Lower leg skin (tissue), 4 donors: ENCODE measurements around the gene CD79B. TPM values are rescaled to one million over a fixed set of nuclear protein-coding genes. Genes with fewer than 3 reads are reported as not detected.

Source experiments
- DNase-seq, 2 donors: peaks; one replicate each; pipeline ENCODE4 v3.0.0-alpha.2; 2019; ENCODE audit warnings: low spot score in 2 of 2
- H3K4me3 ChIP-seq: fragments of 200-600 bp; sonication (generic); 2 replicates; pipeline ENCODE4 v1.5.1; 2017; ENCODE audit warnings: mild to moderate bottlenecking, low read depth; ENCODE audit not compliant: poor library complexity, severe bottlenecking
- CTCF ChIP-seq, 3 donors: fragments of 450-650 bp; IDR thresholded peaks; one replicate each; pipeline ENCODE4 v1.5.1; 2016; ENCODE audit warnings: antibody characterized with exemption in 3 of 3, mild to moderate bottlenecking in 3 of 3, moderate library complexity in 2 of 3
- POLR2A ChIP-seq, 2 donors: fragments of 450-650 bp; IDR thresholded peaks; one replicate each; pipeline ENCODE4 v1.6.1; 2016 to 2017; ENCODE audit warnings: antibody characterized with exemption in 2 of 2, mild to moderate bottlenecking in 1 of 2, moderate library complexity in 1 of 2
- WGBS, 2 donors: methylation state at CpG; one replicate each; pipeline ENCODE4 v1.1.5; 2018; 5-methylcytosine and 5-hydroxymethylcytosine counted together
- intact Hi-C: fragments of 100-400 bp; cut with DNase I; formaldehyde crosslinking; loops from one replicate; pipeline ENCODE4 v1.15.0; 2023; ENCODE audit warnings: low total_unique reads
- total RNA-seq, 4 donors: library from RNA; depleted of rRNA; stranded (reverse); fragments of >200 nt; gene quantifications; one replicate each; pipeline ENCODE4 v1.1.0, GENCODE V29; 2016

CD79B gene
- total RNA-seq, 4 donors from 2014 or later: 0.72 to 5.8 (median 3.5) TPM

GRCh38 chr17:63966646-63967264, 34.6 kb upstream of the CD79B start:
- 81 to 84% methylated on average over 11 of the region's 11 CpGs for WGBS, 2 donors
- H3K4me3 ChIP-seq: no peak overlapping the region
- intact Hi-C loops: no loop called here
- TF ChIP-seq POLR2A (IDR thresholded peaks at IDR 0.05) (no peak), CTCF (IDR thresholded peaks at IDR 0.05) (no peak)
- no peak for DNase-seq

DNA sequence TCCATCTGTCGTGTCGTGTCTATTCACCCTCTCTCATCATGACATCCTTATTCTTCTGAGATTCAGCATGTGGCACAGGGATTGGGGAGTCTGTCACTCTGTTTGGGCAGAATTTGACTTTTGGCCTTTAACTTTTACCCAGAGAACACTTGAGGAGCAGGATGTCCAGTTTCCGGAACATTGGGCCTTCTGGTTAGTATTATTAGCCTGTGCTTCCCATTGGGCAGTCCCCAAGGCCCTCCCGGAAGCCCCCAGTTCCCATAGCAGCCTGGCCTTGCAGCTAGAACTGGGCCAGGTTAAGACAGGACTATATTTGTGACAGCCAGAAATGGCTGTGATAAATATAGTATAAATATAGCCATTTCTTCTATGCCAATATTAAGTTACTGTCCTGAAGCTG, 31.0 kb upstream of the CD79B start:
- TF ChIP-seq CTCF (IDR thresholded peaks at IDR 0.05): no peak
- no peak for DNase-seq
- intact Hi-C loops: no loop called here
- WGBS, 2 donors: 75 to 81% methylated on average over 4 of the region's 4 CpGs
- H3K4me3 ChIP-seq: no peak overlapping the region

DNA sequence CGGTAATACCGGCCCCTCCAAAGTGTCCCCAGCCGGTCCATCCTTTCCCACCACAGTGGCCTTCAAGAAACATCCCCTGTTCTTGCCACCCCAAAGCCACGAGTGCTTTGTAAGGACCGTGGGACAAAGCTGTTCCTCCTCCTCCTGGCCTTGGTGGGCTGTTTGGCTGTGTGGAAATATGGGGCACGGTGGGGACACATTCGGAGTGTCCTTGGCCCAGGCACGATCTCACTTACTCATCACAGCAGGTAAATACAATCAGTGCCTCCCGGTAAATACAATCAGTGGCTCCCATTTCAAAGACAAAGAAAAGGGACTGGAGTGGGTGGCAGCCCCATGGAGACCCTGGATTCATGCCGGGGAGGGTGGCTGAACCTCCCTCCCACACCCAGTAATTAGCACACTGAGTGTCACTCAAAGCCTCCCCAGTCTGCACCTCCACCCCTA, 30.2 kb upstream of the CD79B start:
- intact Hi-C loops: no loop called here
- 56 to 64% methylated on average over 10 of the region's 10 CpGs for WGBS, 2 donors
- TF ChIP-seq POLR2A (IDR thresholded peaks at IDR 0.05): no peak
- TF ChIP-seq CTCF (IDR thresholded peaks at IDR 0.05): no peak
- DNase-seq: no peak
- no peak overlapping the region for H3K4me3 ChIP-seq

GRCh38 chr17:63961355-63962212, 29.5 kb upstream of the CD79B start:
- peak; percentile 54 to 95 for DNase-seq
- intact Hi-C loops: no loop called here
- TF ChIP-seq CTCF (IDR thresholded peaks at IDR 0.05) (no peak), POLR2A (IDR thresholded peaks at IDR 0.05) (no peak)
- H3K4me3 ChIP-seq: no peak overlapping the region
- 17 to 20% methylated on average over 35 to 37 of the region's 37 CpGs for WGBS, 2 donors

GRCh38 chr17:63960430-63960829, 28.3 kb upstream of the CD79B start:
- TF ChIP-seq POLR2A (IDR thresholded peaks at IDR 0.05): no peak
- TF ChIP-seq CTCF (IDR thresholded peaks at IDR 0.05): no peak
- intact Hi-C loops: no loop called here
- no peak overlapping the region for H3K4me3 ChIP-seq
- DNase-seq: no peak
- 61 to 73% methylated on average over 7 of the region's 7 CpGs for WGBS, 2 donors
